BJ (cell line): Measurements from ENCODE around the gene PRKACG. TPM values are rescaled to one million over a fixed set of nuclear protein-coding genes. Genes with fewer than 3 reads are reported as not detected.

ENCODE experiments used
- CTCF ChIA-PET: fragments of 350-600 bp; formaldehyde crosslinking; extraction: SDS; loops from one replicate; lab custom pipeline; 2021; ENCODE audit warnings: antibody characterized with exemption, inconsistent platforms; lab: Yijun Ruan, JAX
- POLR2A ChIA-PET: fragments of 300-600 bp; sonication (Branson Sonifier 250); formaldehyde crosslinking; extraction: SDS; loops from one replicate; lab custom pipeline; 2021; ENCODE audit warnings: antibody characterized with exemption; lab: Charles Lee
- DNase-seq: peaks from one replicate; pipeline ENCODE4 v3.0.0-alpha.2; 2011; ENCODE audit warnings: low read depth
- H3K27me3 ChIP-seq: 2 replicates; pipeline ENCODE4 v1.6.0; 2011; ENCODE audit warnings: low read length; ENCODE audit not compliant: control insufficient read depth, insufficient read depth
- H3K36me3 ChIP-seq: 2 replicates; pipeline ENCODE4 v1.5.1; 2011; ENCODE audit warnings: low read length; ENCODE audit not compliant: control insufficient read depth, insufficient read depth
- H3K4me3 ChIP-seq: 2 replicates; pipeline ENCODE4 v1.5.1; 2011; ENCODE audit warnings: low read depth, mild to moderate bottlenecking, control low read depth, low read length
- polyA plus RNA-seq: library from polyadenylated mRNA; depleted of rRNA; stranded (reverse); fragments of >200 nt; gene quantifications from 2 replicates; pipeline ENCODE4 v1.2.3, GENCODE V29; 2011
- TF ChIP-seq, protein P1 (sequence below): IDR thresholded peaks from 2 replicates; pipeline ENCODE4 v1.5.1; 2011; ENCODE audit warnings: low read depth, mild to moderate bottlenecking, control low read depth, inconsistent platforms, low read length, moderate library complexity; ENCODE audit not compliant: insufficient read depth

The PRKACG gene
- polyA plus RNA-seq, 1 experiment = not detected

DNA sequence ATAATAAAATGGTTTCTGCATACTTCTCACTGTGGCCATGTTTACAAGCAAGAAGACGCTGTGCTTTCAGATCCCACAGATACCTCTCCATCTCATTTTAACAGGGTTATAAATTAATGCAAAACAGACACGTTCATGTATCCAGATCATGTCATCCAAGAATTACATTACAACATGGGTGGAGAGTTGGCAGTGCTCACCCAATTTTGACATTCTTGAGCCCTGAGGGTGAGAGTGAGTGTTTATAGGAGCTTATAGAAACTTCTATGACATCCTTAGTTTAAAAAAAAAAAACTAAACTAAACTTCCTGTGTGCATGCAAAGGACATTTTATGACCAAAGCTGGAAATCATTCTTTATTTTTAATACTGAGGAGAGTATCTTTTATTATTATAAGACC lies 9.1 kb downstream of the PRKACG start:
- Histone ChIP-seq H3K27me3 (peaks cover 2% of the 10 kb centered on the region; the same call in 1 of the 2 replicates), H3K36me3 (no peaks in the 10 kb centered on the region), H3K4me3 (no peak overlapping the region)
- ChIA-PET CTCF (interaction anchor here (0.7 to 1.6 kb wide), 3 partner anchors 15 to 421 kb away, joined by 3 to 7 read pairs (median 5); no protein-coding TSS in a partner anchor), POLR2A (no interaction called here)
- TF ChIP-seq, protein P1, sequence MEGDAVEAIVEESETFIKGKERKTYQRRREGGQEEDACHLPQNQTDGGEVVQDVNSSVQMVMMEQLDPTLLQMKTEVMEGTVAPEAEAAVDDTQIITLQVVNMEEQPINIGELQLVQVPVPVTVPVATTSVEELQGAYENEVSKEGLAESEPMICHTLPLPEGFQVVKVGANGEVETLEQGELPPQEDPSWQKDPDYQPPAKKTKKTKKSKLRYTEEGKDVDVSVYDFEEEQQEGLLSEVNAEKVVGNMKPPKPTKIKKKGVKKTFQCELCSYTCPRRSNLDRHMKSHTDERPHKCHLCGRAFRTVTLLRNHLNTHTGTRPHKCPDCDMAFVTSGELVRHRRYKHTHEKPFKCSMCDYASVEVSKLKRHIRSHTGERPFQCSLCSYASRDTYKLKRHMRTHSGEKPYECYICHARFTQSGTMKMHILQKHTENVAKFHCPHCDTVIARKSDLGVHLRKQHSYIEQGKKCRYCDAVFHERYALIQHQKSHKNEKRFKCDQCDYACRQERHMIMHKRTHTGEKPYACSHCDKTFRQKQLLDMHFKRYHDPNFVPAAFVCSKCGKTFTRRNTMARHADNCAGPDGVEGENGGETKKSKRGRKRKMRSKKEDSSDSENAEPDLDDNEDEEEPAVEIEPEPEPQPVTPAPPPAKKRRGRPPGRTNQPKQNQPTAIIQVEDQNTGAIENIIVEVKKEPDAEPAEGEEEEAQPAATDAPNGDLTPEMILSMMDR = no peak
- DNase-seq = peak; percentile 13

DNA sequence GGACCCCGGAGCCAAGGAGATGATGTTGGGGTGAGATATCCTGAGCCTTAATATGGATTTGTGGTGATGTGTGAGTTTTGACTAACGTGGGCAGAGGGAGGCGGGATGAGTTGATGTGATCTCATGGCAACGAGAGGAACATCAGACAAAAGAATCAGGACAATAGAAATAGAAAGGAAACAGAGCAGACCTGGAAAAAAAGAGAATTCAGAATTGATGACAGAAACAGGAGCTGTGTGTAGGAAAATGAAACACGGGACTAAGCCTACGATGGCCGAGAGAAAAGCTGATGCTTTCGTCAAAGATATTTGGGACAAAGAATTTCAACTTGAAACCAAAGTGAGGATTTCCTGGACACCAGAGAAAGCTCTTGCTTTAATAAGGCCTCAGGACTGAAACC lies 10.9 kb downstream of the PRKACG start:
- Histone ChIP-seq H3K4me3 (no peak overlapping the region), H3K27me3 (0 out of 2 replicates have a peak, but pooled peaks cover 2% of the 10 kb centered on the region), H3K36me3 (no peaks in the 10 kb centered on the region)
- TF ChIP-seq, protein P1 = no peak
- DNase-seq = no peak
- ChIA-PET POLR2A (no interaction called here), CTCF (interaction anchor here (1.1 to 1.6 kb wide), 2 partner anchors 17 to 423 kb away, joined by 4 to 5 read pairs; no protein-coding TSS in a partner anchor)

DNA sequence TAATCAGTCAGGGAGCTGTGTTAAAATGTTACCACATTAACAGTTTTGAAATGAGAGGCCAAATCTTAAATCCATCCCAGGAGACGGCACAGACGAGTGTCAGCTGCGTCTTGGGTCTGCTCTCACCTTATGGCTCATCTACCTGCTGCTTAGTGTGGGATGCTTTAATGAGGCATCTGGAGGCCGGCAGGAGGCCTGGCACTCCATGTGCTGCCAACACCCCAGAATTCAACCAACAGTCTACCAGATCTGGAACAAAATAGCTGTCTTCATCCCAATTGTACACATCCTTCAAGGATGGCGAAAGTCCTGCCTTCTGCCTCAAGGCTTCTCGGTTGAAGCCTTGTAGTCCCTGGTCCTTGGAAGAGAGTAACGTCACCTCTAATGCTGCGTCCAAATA lies 12.0 kb downstream of the PRKACG start:
- TF ChIP-seq, protein P1 = no peak
- peaks cover 4% of the 10 kb centered on the region; the same call in 1 of the 2 replicates for H3K27me3 ChIP-seq
- POLR2A ChIA-PET = no interaction called here
- CTCF ChIA-PET = interaction anchor here (1.1 kb wide), 1 partner anchor 422 kb away, joined by 4 read pairs; no protein-coding TSS in a partner anchor
- H3K36me3 ChIP-seq = no peaks in the 10 kb centered on the region
- DNase-seq = no peak
- no peak overlapping the region for H3K4me3 ChIP-seq

DNA sequence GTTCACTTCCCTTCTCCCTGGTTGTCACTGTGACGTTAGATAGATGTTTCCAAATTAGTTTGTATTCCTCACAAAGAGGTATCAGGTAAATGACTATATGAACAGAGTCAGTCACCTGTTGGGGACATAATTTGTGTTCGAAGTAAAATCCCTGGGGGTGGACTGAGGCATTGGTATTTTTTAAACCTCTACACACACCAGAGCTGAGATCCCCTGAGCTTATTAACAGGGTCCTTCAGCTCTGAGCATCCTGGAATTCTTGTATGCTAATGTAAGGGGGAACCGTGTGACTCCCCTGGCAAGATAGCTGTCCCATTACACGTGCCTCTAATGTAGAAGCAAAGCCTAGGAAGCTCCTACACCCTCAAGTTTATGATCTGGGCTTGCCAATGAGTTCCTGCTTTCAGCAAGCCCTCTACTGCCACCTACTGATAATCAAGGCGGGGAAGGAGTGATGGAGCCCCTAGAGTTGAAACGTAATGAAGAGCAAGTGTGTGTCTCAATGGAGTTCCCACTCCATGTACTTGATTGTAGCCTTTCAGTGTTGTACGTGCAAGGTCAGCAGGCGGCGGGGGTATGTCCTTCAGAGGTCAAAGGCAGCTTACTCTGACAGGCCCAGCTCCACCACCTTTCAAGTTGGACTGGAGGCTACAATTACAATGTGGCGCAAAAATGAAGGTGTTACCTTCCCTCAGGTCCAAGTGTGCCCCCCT lies 14.4 kb downstream of the PRKACG start:
- Histone ChIP-seq H3K4me3 (no peak overlapping the region), H3K27me3 (peaks cover 4% of the 10 kb centered on the region; the same call in 1 of the 2 replicates), H3K36me3 (no peaks in the 10 kb centered on the region)
- DNase-seq = peak; percentile 8
- TF ChIP-seq, protein P1 = peak; percentile 87
- POLR2A ChIA-PET = no interaction called here
- CTCF ChIA-PET = interaction anchor here (0.6 to 2.1 kb wide), 19 partner anchors 9 to 656 kb away, joined by 3 to 13 read pairs (median 4); partner anchors contain the start of gene FXN

DNA sequence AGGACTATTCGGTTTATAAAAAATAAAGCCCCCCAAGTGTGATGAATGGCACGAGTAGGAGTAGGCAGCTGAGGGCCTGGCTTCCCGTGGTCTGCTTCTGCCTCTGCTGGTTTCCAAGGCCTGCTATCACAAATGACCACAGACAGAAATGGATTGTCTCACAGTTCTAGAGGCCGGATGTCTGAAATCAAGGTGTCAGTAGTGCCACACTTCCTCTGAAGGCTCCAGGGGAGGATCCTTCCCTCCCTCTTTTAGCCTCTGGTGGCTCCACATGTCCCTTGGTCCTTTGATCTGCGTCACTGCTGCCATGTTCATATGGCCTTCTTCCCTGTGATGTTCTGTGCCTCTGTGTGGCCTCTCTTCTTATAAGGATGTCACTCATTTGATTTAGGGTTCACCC lies 15.1 kb downstream of the PRKACG start:
- TF ChIP-seq, protein P1 = no peak
- POLR2A ChIA-PET = no interaction called here
- H3K36me3 ChIP-seq = no peaks in the 10 kb centered on the region
- no peak overlapping the region for H3K4me3 ChIP-seq
- CTCF ChIA-PET = interaction anchor here (0.7 to 2.1 kb wide), 8 partner anchors 10 to 457 kb away, joined by 3 to 9 read pairs (median 6); no protein-coding TSS in a partner anchor
- H3K27me3 ChIP-seq = peaks cover 2% of the 10 kb centered on the region; the same call in 1 of the 2 replicates
- no peak for DNase-seq
